CD4-positive, alpha-beta T cell treated with Interleukin-6 at 100 ng/mL for 8 hours (primary cell): ENCODE measurements around the gene SCNN1A.

Experiments used
- DNase-seq: peaks from one replicate; pipeline ENCODE4 v3.0.0-alpha.2; 2020; ENCODE audit warnings: mixed read lengths, low spot score

SCNN1A gene

GRCh38 chr12:6368906-6369525 is 6.3 kb downstream of the SCNN1A start:
- no peak for DNase-seq

- DNase-seq = no peak
Observed at GRCh38 chr12:6367969-6368892, 7.1 kb downstream of the SCNN1A start.

- peak; percentile 68 for DNase-seq
Observed at GRCh38 chr12:6367065-6367968, 8.0 kb downstream of the SCNN1A start.

- DNase-seq = peak; percentile 22
Observed at GRCh38 chr12:6364044-6364374, 11.4 kb downstream of the SCNN1A start.

GRCh38 chr12:6363330-6364043 is 11.9 kb downstream of the SCNN1A start:
- DNase-seq = peak; percentile 69

GRCh38 chr12:6363010-6363329 is 12.4 kb downstream of the SCNN1A start:
- no peak for DNase-seq

GRCh38 chr12:6362403-6362802 is 13.0 kb downstream of the SCNN1A start:
- no peak for DNase-seq

- DNase-seq = peak; percentile 44
Observed at GRCh38 chr12:6361834-6362233, 13.5 kb downstream of the SCNN1A start.

- DNase-seq = no peak
Observed at GRCh38 chr12:6360578-6361490, 14.5 kb downstream of the SCNN1A start.

- no peak for DNase-seq
Observed at GRCh38 chr12:6360080-6360571, 15.2 kb downstream of the SCNN1A start.

- no peak for DNase-seq
Observed at GRCh38 chr12:6358881-6359280, 16.5 kb downstream of the SCNN1A start.

- no peak for DNase-seq
Observed at GRCh38 chr12:6356374-6356820, 19.0 kb downstream of the SCNN1A start.

- DNase-seq = no peak
Observed at GRCh38 chr12:6355491-6356373, 19.6 kb downstream of the SCNN1A start.

GRCh38 chr12:6354495-6355393 is 20.6 kb downstream of the SCNN1A start:
- no peak for DNase-seq

GRCh38 chr12:6352193-6353173 is 22.9 kb downstream of the SCNN1A start:
- no peak for DNase-seq

GRCh38 chr12:6351622-6352021 is 23.7 kb downstream of the SCNN1A start:
- no peak for DNase-seq
